GM12878 (cell line): Measurements from ENCODE around the gene ACRBP. TPM values are rescaled to one million over a fixed set of nuclear protein-coding genes. Genes with fewer than 3 reads are reported as not detected.

ENCODE experiments used
- ASH2L ChIP-seq: fragments of 300-600, 200-600 bp; sonication (generic); IDR thresholded peaks from 2 replicates; pipeline ENCODE4 v1.6.1; 2017; ENCODE audit warnings: low read depth, mild to moderate bottlenecking, borderline replicate concordance
- BRCA1 ChIP-seq: IDR thresholded peaks from 2 replicates; pipeline ENCODE4 v1.6.1; 2011; ENCODE audit warnings: low read depth, low read length, improper control_type of control experiment
- CBFB ChIP-seq: IDR thresholded peaks from 2 replicates; pipeline ENCODE4 v1.6.1; 2016; ENCODE audit warnings: antibody characterized with exemption, low read depth
- CHD1 ChIP-seq: IDR thresholded peaks from 2 replicates; pipeline ENCODE4 v1.6.1; 2012; ENCODE audit warnings: low read depth, low read length, improper control_type of control experiment
- EED ChIP-seq: sonication (generic); IDR thresholded peaks from 2 replicates; pipeline ENCODE4 v1.6.1; 2016; ENCODE audit warnings: antibody characterized with exemption, low read depth
- EP300 ChIP-seq, 2 experiments: fragments of 150-350 bp in 1 of 2; IDR thresholded peaks; 2 replicates each; pipeline ENCODE4 v1.6.1; 2011 to 2012; ENCODE audit warnings: low read depth in 2 of 2, low read length in 2 of 2, borderline replicate concordance in 1 of 2, improper control_type of control experiment in 1 of 2, inconsistent platforms in 1 of 2; ENCODE audit not compliant: control insufficient read depth in 1 of 2
- ESRRA ChIP-seq: IDR thresholded peaks from 2 replicates; pipeline ENCODE4 v1.6.1; 2012; ENCODE audit warnings: mild to moderate bottlenecking, low read length, improper control_type of control experiment
- HDAC6 ChIP-seq: fragments of 200-600 bp; sonication (generic); IDR thresholded peaks from one replicate; pipeline ENCODE4 v1.8.0; 2017; ENCODE audit warnings: antibody characterized with exemption; ENCODE audit not compliant: unreplicated experiment
- HDGF ChIP-seq: fragments of 450-650 bp; IDR thresholded peaks from 2 replicates; pipeline ENCODE4 v1.6.1; 2016; ENCODE audit warnings: antibody characterized with exemption
- KAT2A ChIP-seq: conservative IDR thresholded peaks from 2 replicates; pipeline ENCODE4 v1.6.1; 2011; ENCODE audit warnings: low read depth, low read length; ENCODE audit not compliant: control insufficient read depth
- KLF5 ChIP-seq: fragments of 450-650 bp; IDR thresholded peaks from 2 replicates; pipeline ENCODE4 v1.6.1; 2014; ENCODE audit warnings: mild to moderate bottlenecking; ENCODE audit not compliant: partially characterized antibody
- NR2C1 ChIP-seq: fragments of 450-650 bp; IDR thresholded peaks from 2 replicates; pipeline ENCODE4 v1.6.1; 2017; ENCODE audit warnings: antibody characterized with exemption, mild to moderate bottlenecking, moderate library complexity
- NRF1 ChIP-seq: conservative IDR thresholded peaks from 2 replicates; pipeline ENCODE4 v1.6.1; 2011; ENCODE audit warnings: mild to moderate bottlenecking, low read depth, low read length, improper control_type of control experiment
- POLR2A ChIP-seq: IDR thresholded peaks from 2 replicates; pipeline ENCODE4 v1.6.1; 2011; ENCODE audit warnings: low read depth, mild to moderate bottlenecking, low read length
- POLR2AphosphoS5 ChIP-seq: IDR thresholded peaks from 2 replicates; pipeline ENCODE4 v1.6.1; 2011; ENCODE audit warnings: mild to moderate bottlenecking, low read length, inconsistent platforms
- RAD21 ChIP-seq: IDR thresholded peaks from 2 replicates; pipeline ENCODE4 v1.6.1; 2011; ENCODE audit warnings: mild to moderate bottlenecking, low read depth, low read length, moderate library complexity; ENCODE audit not compliant: insufficient read depth
- SPI1 ChIP-seq: IDR thresholded peaks from 2 replicates; pipeline ENCODE4 v1.6.1; 2011; ENCODE audit warnings: low read depth, mild to moderate bottlenecking, low read length, moderate library complexity, borderline replicate concordance; ENCODE audit not compliant: insufficient read depth
- SREBF1 ChIP-seq: IDR thresholded peaks from 2 replicates; pipeline ENCODE4 v1.6.1; 2012; ENCODE audit warnings: mild to moderate bottlenecking, low read length
- SUPT20H ChIP-seq: IDR thresholded peaks from 2 replicates; pipeline ENCODE4 v1.6.1; 2011; ENCODE audit warnings: low read depth, mild to moderate bottlenecking, low read length, moderate library complexity, borderline replicate concordance; ENCODE audit not compliant: control insufficient read depth
- TBL1XR1 ChIP-seq: IDR thresholded peaks from 2 replicates; pipeline ENCODE4 v1.6.1; 2012; ENCODE audit warnings: low read depth, low read length, improper control_type of control experiment
- YBX1 ChIP-seq: fragments of 450-650 bp; IDR thresholded peaks from 2 replicates; pipeline ENCODE4 v1.6.1; 2016; ENCODE audit warnings: antibody characterized with exemption
- polyA plus RNA-seq, 11 experiments: library from polyadenylated mRNA; depleted of rRNA in 4 of 11; unstranded in 6 of 11; stranded (reverse) in 5 of 11; fragments of >200 nt; fragmentation: Nextera tagmentation in 4 of 11; fragmentation: Illumina TruSeq in 1 of 11; extraction: Ambion mirVana in 4 of 11; extraction: Trizol in 1 of 11; gene quantifications; 1 replicate in 1 of 11; 2 replicates in 10 of 11; pipeline versions ENCODE4 v1.2.1 to v1.2.3, GENCODE V29; 2011 to 2016; ENCODE audit warnings: inconsistent platforms in 2 of 11, missing spikeins in 2 of 11, low read depth in 1 of 11
- total RNA-seq, 4 experiments: library from RNA; depleted of rRNA in 3 of 4; stranded (reverse); fragments of >200 nt in 3 of 4; fragmentation: Illumina TruSeq in 1 of 4; extraction: Trizol in 1 of 4; gene quantifications; 2 replicates each; pipeline versions ENCODE4 v1.2.1 to v1.2.3, GENCODE V29; 2013 to 2021
- TF ChIP-seq, protein P1 (sequence below): fragments of 150-350 bp; IDR thresholded peaks from 2 replicates; pipeline ENCODE4 v1.6.1; 2014; ENCODE audit warnings: mild to moderate bottlenecking, low read depth, low read length
- TF ChIP-seq, protein P2 (sequence below): fragments of 450-650 bp; conservative IDR thresholded peaks from 2 replicates; pipeline ENCODE4 v1.6.1; 2017; ENCODE audit warnings: mild to moderate bottlenecking, moderate library complexity
- TF ChIP-seq, protein P3 (sequence below): IDR thresholded peaks from 2 replicates; pipeline ENCODE4 v1.6.1; 2012; ENCODE audit warnings: low read depth, low read length, improper control_type of control experiment
- TF ChIP-seq, protein P4 (sequence below): fragments of 450-650 bp; IDR thresholded peaks from 2 replicates; pipeline ENCODE4 v1.6.1; 2017; ENCODE audit warnings: low read depth, mild to moderate bottlenecking, moderate library complexity

The ACRBP gene
- total and polyA plus RNA-seq, 10 of the 15 experiments (the other 5 are each of a cell fraction or from before 2014, with no cell fraction given), result 0.54 to 1.4 (median 0.87) TPM

DNA sequence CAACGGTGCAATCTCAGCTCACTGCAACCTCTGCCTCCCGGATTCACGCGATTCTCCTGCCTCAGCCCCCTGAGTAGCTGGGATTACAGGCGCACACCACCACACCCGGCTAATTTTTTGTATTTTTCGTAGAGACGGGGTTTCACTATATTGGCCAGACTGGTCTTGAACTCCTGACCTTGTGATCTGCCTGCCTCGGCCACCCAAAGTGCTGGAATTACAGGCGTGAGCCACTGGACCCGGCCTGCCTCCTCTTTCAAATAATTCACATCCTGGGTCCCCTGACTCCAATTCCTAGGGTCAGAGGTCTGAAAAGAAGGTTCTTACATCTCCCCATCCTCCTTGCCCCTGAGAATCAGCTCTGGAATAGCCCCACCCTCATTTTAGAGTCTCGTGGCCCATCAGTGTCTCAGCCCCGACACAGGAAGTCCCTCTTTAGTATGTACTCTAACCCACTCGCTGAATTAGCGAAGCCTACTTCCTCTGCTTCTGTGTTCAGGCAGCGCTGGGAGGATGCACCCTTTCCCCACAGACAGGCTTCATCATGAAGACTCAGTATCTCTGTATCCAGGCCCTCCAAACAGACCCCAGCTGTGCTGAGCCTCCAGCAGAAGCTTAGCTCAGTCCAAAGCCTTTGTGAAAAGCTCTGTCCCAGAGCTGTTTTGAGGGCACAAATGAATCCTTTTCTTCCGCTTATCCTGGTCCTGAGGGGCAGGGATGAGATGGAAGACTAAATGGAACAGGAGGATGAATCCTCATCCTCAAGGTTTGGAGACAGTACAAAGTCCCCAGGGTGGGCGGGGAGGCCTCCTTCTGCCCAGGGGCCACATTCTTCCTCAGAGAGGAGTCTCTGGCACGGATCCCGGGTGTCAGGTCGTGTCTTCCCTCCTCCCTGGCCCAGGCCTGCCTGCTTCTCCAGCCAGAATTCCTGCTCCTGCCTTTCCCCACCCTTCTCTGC lies 14.9 kb downstream of the ACRBP start (continued):
- no peak for TF ChIP-seq NR2C1
- TF ChIP-seq POLR2AphosphoS5, result peak; percentile 84
- no peak for TF ChIP-seq SREBF1
- TF ChIP-seq, protein P1, sequence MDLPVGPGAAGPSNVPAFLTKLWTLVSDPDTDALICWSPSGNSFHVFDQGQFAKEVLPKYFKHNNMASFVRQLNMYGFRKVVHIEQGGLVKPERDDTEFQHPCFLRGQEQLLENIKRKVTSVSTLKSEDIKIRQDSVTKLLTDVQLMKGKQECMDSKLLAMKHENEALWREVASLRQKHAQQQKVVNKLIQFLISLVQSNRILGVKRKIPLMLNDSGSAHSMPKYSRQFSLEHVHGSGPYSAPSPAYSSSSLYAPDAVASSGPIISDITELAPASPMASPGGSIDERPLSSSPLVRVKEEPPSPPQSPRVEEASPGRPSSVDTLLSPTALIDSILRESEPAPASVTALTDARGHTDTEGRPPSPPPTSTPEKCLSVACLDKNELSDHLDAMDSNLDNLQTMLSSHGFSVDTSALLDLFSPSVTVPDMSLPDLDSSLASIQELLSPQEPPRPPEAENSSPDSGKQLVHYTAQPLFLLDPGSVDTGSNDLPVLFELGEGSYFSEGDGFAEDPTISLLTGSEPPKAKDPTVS, result no peak
- peak; percentile 32 for TF ChIP-seq KLF5
- no peak for TF ChIP-seq KAT2A
- no peak for TF ChIP-seq ESRRA
- no peak for TF ChIP-seq HDAC6
- no peak for TF ChIP-seq RAD21
- TF ChIP-seq EP300 (IDR thresholded peaks at IDR 0.05; ENCODE audit: borderline replicate concordance in 1 of 2, control insufficient read depth in 1 of 2, low read depth in 2 of 2, low read length in 2 of 2), result peak in 1 of 2 experiments; percentile 12; a peak in 1 of 4 replicates
- TF ChIP-seq CBFB, result no peak
- TF ChIP-seq SUPT20H, result no peak
- TF ChIP-seq BRCA1, result no peak
- peak; percentile 85 for TF ChIP-seq POLR2A
- no peak for TF ChIP-seq CHD1
- TF ChIP-seq TBL1XR1, result no peak
- TF ChIP-seq EED, result no peak; the same call in 1 of the 2 replicates
- TF ChIP-seq YBX1, result no peak
- TF ChIP-seq HDGF, result 0 out of 2 replicates have a peak, but pooled peaks have one; percentile 38
- TF ChIP-seq, protein P2, sequence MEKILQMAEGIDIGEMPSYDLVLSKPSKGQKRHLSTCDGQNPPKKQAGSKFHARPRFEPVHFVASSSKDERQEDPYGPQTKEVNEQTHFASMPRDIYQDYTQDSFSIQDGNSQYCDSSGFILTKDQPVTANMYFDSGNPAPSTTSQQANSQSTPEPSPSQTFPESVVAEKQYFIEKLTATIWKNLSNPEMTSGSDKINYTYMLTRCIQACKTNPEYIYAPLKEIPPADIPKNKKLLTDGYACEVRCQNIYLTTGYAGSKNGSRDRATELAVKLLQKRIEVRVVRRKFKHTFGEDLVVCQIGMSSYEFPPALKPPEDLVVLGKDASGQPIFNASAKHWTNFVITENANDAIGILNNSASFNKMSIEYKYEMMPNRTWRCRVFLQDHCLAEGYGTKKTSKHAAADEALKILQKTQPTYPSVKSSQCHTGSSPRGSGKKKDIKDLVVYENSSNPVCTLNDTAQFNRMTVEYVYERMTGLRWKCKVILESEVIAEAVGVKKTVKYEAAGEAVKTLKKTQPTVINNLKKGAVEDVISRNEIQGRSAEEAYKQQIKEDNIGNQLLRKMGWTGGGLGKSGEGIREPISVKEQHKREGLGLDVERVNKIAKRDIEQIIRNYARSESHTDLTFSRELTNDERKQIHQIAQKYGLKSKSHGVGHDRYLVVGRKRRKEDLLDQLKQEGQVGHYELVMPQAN, result no peak
- TF ChIP-seq, protein P3, sequence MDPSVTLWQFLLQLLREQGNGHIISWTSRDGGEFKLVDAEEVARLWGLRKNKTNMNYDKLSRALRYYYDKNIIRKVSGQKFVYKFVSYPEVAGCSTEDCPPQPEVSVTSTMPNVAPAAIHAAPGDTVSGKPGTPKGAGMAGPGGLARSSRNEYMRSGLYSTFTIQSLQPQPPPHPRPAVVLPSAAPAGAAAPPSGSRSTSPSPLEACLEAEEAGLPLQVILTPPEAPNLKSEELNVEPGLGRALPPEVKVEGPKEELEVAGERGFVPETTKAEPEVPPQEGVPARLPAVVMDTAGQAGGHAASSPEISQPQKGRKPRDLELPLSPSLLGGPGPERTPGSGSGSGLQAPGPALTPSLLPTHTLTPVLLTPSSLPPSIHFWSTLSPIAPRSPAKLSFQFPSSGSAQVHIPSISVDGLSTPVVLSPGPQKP, result peak; percentile 80
- no peak for TF ChIP-seq NRF1
- no peak for TF ChIP-seq ASH2L
- TF ChIP-seq, protein P4, sequence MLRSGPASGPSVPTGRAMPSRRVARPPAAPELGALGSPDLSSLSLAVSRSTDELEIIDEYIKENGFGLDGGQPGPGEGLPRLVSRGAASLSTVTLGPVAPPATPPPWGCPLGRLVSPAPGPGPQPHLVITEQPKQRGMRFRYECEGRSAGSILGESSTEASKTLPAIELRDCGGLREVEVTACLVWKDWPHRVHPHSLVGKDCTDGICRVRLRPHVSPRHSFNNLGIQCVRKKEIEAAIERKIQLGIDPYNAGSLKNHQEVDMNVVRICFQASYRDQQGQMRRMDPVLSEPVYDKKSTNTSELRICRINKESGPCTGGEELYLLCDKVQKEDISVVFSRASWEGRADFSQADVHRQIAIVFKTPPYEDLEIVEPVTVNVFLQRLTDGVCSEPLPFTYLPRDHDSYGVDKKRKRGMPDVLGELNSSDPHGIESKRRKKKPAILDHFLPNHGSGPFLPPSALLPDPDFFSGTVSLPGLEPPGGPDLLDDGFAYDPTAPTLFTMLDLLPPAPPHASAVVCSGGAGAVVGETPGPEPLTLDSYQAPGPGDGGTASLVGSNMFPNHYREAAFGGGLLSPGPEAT, result peak; percentile 31; the same call in 1 of the 2 replicates
- peak; percentile 75; the same call in 1 of the 2 replicates for TF ChIP-seq SPI1
